ENCODE results near the gene GFPT2. TPM values are rescaled to one million over a fixed set of nuclear protein-coding genes. Genes with fewer than 3 reads are reported as not detected.

GFPT2 gene
- total and polyA plus RNA-seq, 10 of the 15 experiments (the other 5 are each of a cell fraction or from before 2014, with no cell fraction given): 0.05 to 0.33 (median 0.11) TPM; not detected in 4

DNA sequence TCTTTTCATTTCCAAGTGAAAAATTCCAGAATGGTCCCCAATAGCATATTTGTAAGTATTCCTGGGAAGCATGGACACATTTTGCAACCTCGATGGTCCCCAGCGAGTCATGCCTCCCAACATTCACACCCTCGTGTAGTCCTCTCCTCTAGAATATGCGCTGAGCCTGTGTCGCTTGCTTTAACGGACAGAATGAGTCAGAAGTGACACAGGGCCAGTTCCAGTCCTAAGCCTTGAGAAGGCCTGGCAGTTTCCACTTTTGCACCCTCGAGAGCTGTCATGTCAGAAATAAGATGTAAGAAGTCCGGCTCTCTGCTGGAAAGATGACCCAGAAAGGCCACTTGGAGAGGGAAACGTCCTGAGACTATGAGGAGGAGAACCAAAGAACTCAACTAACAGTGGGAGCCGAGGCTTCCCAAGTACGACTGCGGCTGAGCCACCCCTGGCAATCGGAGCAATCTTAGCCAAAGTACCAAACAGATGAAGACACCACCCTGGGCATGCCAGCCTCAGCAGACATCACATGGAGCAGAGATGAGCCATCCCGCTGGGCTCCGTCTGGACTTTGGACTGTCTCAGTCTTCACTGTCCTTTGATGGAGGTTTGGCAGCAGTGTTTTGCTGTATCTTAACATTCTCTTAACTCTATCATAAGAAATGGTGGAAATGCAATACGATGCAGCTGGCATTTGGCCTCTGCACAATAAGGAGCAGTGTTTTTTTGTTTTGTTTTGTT is 42.6 kb upstream of the GFPT2 start:
- ChIA-PET RAD21 (ENCODE audit: unreplicated experiment) (no interaction called here), SMC1A (ENCODE audit: uncharacterized antibody, unreplicated experiment) (no interaction called here), POLR2A (no interaction called here), CTCF (no interaction called here)
- intact Hi-C loops (cut with micrococcal nuclease; ENCODE audit: unreplicated experiment): no loop called here
- no peak overlapping the region for H3K9ac ChIP-seq (ENCODE audit: control insufficient read depth, insufficient read depth, low read length)
- FAIRE-seq (no peak), DNase-seq (ENCODE audit: low read depth, low spot score) (no peak), ATAC-seq (no peak)
- H3K4me3 ChIP-seq: no peak overlapping the region
- H3K4me2 ChIP-seq (ENCODE audit: control insufficient read depth, insufficient read depth): no peak overlapping the region
- no peaks in the 10 kb centered on the region for H3K9me3 ChIP-seq (replicated peaks; ENCODE audit: control insufficient read depth, insufficient read depth, low read length)
- H3K27me3 ChIP-seq (replicated peaks in 1 of 2; ENCODE audit: control insufficient read depth in 2 of 2, insufficient read depth in 2 of 2, low read length in 1 of 2): no peaks in the 10 kb centered on the region; a peak in 1 of 4 replicates
- H2AFZ ChIP-seq (ENCODE audit: control insufficient read depth, low read depth, low read length): no peak overlapping the region
- H3K79me2 ChIP-seq (ENCODE audit: control insufficient read depth, insufficient read depth, low read length): no peaks in the 10 kb centered on the region
- no peak overlapping the region for H3K27ac ChIP-seq (ENCODE audit: control insufficient read depth, insufficient read depth)
- H3K36me3 ChIP-seq (ENCODE audit: control insufficient read depth in 2 of 2, insufficient read depth in 2 of 2, low read length in 1 of 2): no peaks in the 10 kb centered on the region
- H3K4me1 ChIP-seq (ENCODE audit: control insufficient read depth, insufficient read depth, low read length): no peaks in the 10 kb centered on the region
- in situ Hi-C loops (cut with MboI): no loop called here
- 37% methylated on average over 16 of the region's 16 CpGs for WGBS (ENCODE audit: insufficient coverage, insufficient replicate concordance, low lambda C conversion rate, missing lambda C conversion rate)
- no peaks in the 10 kb centered on the region for H4K20me1 ChIP-seq (ENCODE audit: control insufficient read depth, insufficient read depth)
- BruUV-seq (replicated peaks): no TSS peak
- TF ChIP-seq IRF5 (IDR thresholded peaks at IDR 0.05; ENCODE audit: borderline replicate concordance): no peak
- no peak for TF ChIP-seq YBX1 (IDR thresholded peaks at IDR 0.05)
- no peak for TF ChIP-seq SMAD1 (IDR thresholded peaks at IDR 0.05; ENCODE audit: low read depth, partially characterized antibody)

- H4K20me1 ChIP-seq (ENCODE audit: control insufficient read depth, insufficient read depth): no peaks in the 10 kb centered on the region
- H3K36me3 ChIP-seq (ENCODE audit: control insufficient read depth in 2 of 2, insufficient read depth in 2 of 2, low read length in 1 of 2): no peaks in the 10 kb centered on the region
- FAIRE-seq (no peak), ATAC-seq (no peak), DNase-seq (ENCODE audit: low read depth, low spot score) (no peak)
- H3K27ac ChIP-seq (ENCODE audit: control insufficient read depth, insufficient read depth): no peak overlapping the region
- ChIA-PET CTCF (no interaction called here), SMC1A (ENCODE audit: uncharacterized antibody, unreplicated experiment) (no interaction called here), POLR2A (no interaction called here), RAD21 (ENCODE audit: unreplicated experiment) (no interaction called here)
- no peak overlapping the region for H3K4me2 ChIP-seq (ENCODE audit: control insufficient read depth, insufficient read depth)
- no peaks in the 10 kb centered on the region for H3K9me3 ChIP-seq (replicated peaks; ENCODE audit: control insufficient read depth, insufficient read depth, low read length)
- WGBS (ENCODE audit: insufficient coverage, insufficient replicate concordance, low lambda C conversion rate, missing lambda C conversion rate): 53% methylated on average over 13 of the region's 13 CpGs
- no TSS peak for BruUV-seq (replicated peaks)
- no peak overlapping the region for H2AFZ ChIP-seq (ENCODE audit: control insufficient read depth, low read depth, low read length)
- no peak overlapping the region for H3K4me3 ChIP-seq
- no peak overlapping the region for H3K9ac ChIP-seq (ENCODE audit: control insufficient read depth, insufficient read depth, low read length)
- in situ Hi-C loops (cut with MboI): no loop called here
- H3K27me3 ChIP-seq (replicated peaks in 1 of 2; ENCODE audit: control insufficient read depth in 2 of 2, insufficient read depth in 2 of 2, low read length in 1 of 2): no peaks in the 10 kb centered on the region; a peak in 1 of 4 replicates
- no peaks in the 10 kb centered on the region for H3K79me2 ChIP-seq (ENCODE audit: control insufficient read depth, insufficient read depth, low read length)
- intact Hi-C loops (cut with micrococcal nuclease; ENCODE audit: unreplicated experiment): no loop called here
- H3K4me1 ChIP-seq (ENCODE audit: control insufficient read depth, insufficient read depth, low read length): no peaks in the 10 kb centered on the region
- TF ChIP-seq ZNF687 (IDR thresholded peaks at IDR 0.05) (no peak), ZNF592 (IDR thresholded peaks at IDR 0.05) (no peak)
Measured at GRCh38 chr5:180394031-180394636, 41.0 kb upstream of the GFPT2 start.

All from GM12878 (cell line).